HepG2 (cell line): Measurements from ENCODE around the gene VSX1. TPM values are rescaled to one million over a fixed set of nuclear protein-coding genes. Genes with fewer than 3 reads are reported as not detected.

Experiments used
- ATAD3A ChIP-seq: sonication (generic); formaldehyde crosslinking; IDR thresholded peaks from 2 replicates; pipeline ENCODE4 v1.4.0; 2020; ENCODE audit warnings: missing genetic modification reagents
- HNRNPUL1 ChIP-seq: fragments of 200-400 bp; formaldehyde crosslinking; IDR thresholded peaks from 2 replicates; pipeline ENCODE4 v1.6.1; 2017; ENCODE audit warnings: low read depth, mild to moderate bottlenecking, low read length, moderate library complexity
- KAT2B ChIP-seq: fragments of 150-350 bp; IDR thresholded peaks from 2 replicates; pipeline ENCODE4 v1.6.1; 2014; ENCODE audit warnings: low read depth, low read length, borderline replicate concordance
- KLF9 ChIP-seq: IDR thresholded peaks from 2 replicates; pipeline ENCODE4 v1.6.1; 2016; ENCODE audit warnings: low read depth
- PHF20 ChIP-seq: sonication (generic); formaldehyde crosslinking; IDR thresholded peaks from 2 replicates; pipeline ENCODE4 v1.5.0; 2020; ENCODE audit warnings: mild to moderate bottlenecking, missing genetic modification reagents
- SMAD9 ChIP-seq: sonication (generic); formaldehyde crosslinking; IDR thresholded peaks from 2 replicates; pipeline ENCODE4 v1.5.1; 2020; ENCODE audit warnings: mild to moderate bottlenecking, missing genetic modification reagents
- TBX3 ChIP-seq: fragments of 450-650 bp; IDR thresholded peaks from 2 replicates; pipeline ENCODE4 v1.6.1; 2017; ENCODE audit warnings: antibody characterized with exemption, mild to moderate bottlenecking, inconsistent platforms, borderline replicate concordance
- U2AF2 ChIP-seq: fragments of 200-400 bp; formaldehyde crosslinking; IDR thresholded peaks from 2 replicates; pipeline ENCODE4 v1.6.1; 2017; ENCODE audit warnings: low read depth, mild to moderate bottlenecking, low read length
- ZHX1 ChIP-seq: sonication (generic); formaldehyde crosslinking; IDR thresholded peaks from 2 replicates; pipeline ENCODE4 v1.8.1; 2022; ENCODE audit warnings: low read depth, mild to moderate bottlenecking, missing genetic modification reagents
- ZNF260 ChIP-seq: sonication (generic); formaldehyde crosslinking; IDR thresholded peaks from 2 replicates; pipeline ENCODE4 v1.4.0; 2020; ENCODE audit warnings: missing genetic modification reagents, low read depth, mild to moderate bottlenecking, borderline replicate concordance
- polyA plus RNA-seq, 8 experiments: library from polyadenylated mRNA; depleted of rRNA in 3 of 8; stranded (reverse) in 7 of 8; unstranded in 1 of 8; fragments of >200 nt; fragmentation: Illumina TruSeq in 4 of 8; extraction: Trizol in 4 of 8; gene quantifications; 2 replicates each; pipeline versions ENCODE4 v1.2.1 to v1.2.3, GENCODE V29; 2011 to 2016; ENCODE audit warnings: low read depth in 4 of 8, missing spikeins in 1 of 8, mixed read lengths in 1 of 8; ENCODE audit not compliant: insufficient read depth in 1 of 8
- total RNA-seq, 5 experiments: library from RNA; depleted of rRNA; stranded (reverse); fragments of >200 nt; fragmentation: Illumina TruSeq; extraction: Trizol; gene quantifications; 2 replicates each; pipeline ENCODE4 v1.2.3, GENCODE V29; 2016; ENCODE audit warnings: low read depth in 1 of 5
- TF ChIP-seq, protein P1 (sequence below): sonication (generic); formaldehyde crosslinking; IDR thresholded peaks from 2 replicates; pipeline ENCODE4 v1.4.0; 2020; ENCODE audit warnings: mild to moderate bottlenecking, missing genetic modification reagents
- TF ChIP-seq, protein P2 (sequence below): sonication (generic); formaldehyde crosslinking; IDR thresholded peaks from 2 replicates; pipeline ENCODE4 v1.4.0; 2020; ENCODE audit warnings: mild to moderate bottlenecking, missing genetic modification reagents

Gene VSX1
- total and polyA plus RNA-seq, 2 of the 13 experiments (the other 11 are each of a cell fraction or from before 2014, with no cell fraction given) = 0.04 TPM; not detected in 1

- no peak for TF ChIP-seq ZHX1 (CRISPR knock-in tag)
- no peak for TF ChIP-seq TBX3
- TF ChIP-seq KAT2B = no peak
- TF ChIP-seq U2AF2 = no peak
- TF ChIP-seq HNRNPUL1 = no peak
- TF ChIP-seq PHF20 (CRISPR knock-in tag) = no peak
- TF ChIP-seq, protein P1, sequence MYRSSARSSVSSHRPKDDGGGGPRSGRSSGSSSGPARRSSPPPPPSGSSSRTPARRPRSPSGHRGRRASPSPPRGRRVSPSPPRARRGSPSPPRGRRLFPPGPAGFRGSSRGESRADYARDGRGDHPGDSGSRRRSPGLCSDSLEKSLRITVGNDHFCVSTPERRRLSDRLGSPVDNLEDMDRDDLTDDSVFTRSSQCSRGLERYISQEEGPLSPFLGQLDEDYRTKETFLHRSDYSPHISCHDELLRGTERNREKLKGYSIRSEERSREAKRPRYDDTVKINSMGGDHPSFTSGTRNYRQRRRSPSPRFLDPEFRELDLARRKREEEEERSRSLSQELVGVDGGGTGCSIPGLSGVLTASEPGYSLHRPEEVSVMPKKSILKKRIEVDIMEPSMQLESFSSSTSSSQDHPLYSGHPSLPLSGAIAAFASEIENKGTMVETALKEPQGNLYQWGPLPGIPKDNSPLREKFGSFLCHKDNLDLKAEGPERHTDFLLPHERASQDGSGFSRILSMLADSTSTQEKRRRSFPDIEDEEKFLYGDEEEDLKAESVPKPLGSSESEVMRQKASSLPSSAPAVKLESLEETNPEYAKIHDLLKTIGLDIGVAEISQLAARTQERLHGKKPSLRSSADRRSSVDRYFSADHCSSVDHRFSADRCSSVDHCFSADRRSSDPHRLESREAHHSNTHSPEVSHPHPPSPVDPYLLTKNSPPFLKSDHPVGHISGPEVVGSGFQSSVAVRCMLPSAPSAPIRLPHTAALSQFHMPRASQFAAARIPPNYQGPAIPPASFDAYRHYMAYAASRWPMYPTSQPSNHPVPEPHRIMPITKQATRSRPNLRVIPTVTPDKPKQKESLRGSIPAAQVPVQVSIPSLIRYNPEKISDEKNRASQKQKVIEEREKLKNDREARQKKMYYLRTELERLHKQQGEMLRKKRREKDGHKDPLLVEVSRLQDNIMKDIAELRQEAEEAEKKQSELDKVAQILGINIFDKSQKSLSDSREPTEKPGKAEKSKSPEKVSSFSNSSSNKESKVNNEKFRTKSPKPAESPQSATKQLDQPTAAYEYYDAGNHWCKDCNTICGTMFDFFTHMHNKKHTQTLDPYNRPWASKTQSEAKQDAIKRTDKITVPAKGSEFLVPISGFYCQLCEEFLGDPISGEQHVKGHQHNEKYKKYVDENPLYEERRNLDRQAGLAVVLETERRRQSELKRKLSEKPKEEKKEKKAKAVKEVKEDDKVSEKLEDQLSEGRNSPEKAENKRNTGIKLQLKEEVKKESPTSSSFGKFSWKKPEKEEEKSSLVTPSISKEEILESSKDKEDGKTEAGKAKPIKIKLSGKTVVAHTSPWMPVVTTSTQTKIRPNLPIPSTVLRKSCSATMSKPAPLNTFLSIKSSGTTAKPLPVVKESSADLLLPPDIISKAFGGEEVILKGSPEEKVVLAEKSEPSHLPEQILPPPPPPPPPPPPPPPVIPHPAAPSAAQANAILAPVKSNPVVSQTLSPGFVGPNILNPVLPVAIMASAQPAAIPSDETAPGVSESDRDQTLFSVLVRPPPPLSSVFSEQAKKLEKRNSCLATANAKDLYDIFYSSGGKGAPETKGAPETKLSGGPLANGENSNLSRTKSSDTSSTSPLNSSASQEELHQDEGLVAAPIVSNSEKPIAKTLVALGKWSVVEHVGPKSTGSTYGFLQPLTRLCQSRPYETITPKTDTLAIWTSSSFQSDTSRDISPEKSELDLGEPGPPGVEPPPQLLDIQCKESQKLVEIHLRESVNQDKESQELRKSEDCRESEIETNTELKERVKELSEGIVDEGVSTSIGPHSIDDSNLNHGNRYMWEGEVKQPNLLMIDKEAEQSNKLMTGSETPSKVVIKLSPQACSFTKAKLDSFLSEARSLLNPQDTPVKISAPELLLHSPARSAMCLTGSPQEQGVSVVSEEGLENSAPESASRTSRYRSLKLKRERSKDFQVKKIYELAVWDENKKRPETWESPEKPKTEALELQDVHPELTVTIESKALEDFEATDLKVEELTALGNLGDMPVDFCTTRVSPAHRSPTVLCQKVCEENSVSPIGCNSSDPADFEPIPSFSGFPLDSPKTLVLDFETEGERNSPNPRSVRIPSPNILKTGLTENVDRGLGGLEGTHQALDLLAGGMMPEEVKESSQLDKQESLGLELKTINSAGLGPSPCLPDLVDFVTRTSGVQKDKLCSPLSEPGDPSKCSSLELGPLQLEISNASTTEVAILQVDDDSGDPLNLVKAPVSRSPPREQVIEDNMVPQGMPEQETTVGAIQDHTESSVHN (CRISPR knock-in tag) = 0 out of 2 replicates have a peak, but pooled peaks have one; percentile 40
- TF ChIP-seq SMAD9 (CRISPR knock-in tag) = no peak
- 0 out of 2 replicates have a peak, but pooled peaks have one; percentile 26 for TF ChIP-seq KLF9
- TF ChIP-seq ZNF260 (CRISPR knock-in tag) = no peak
- peak; percentile 83; the same call in 1 of the 2 replicates for TF ChIP-seq ATAD3A
- TF ChIP-seq, protein P2, sequence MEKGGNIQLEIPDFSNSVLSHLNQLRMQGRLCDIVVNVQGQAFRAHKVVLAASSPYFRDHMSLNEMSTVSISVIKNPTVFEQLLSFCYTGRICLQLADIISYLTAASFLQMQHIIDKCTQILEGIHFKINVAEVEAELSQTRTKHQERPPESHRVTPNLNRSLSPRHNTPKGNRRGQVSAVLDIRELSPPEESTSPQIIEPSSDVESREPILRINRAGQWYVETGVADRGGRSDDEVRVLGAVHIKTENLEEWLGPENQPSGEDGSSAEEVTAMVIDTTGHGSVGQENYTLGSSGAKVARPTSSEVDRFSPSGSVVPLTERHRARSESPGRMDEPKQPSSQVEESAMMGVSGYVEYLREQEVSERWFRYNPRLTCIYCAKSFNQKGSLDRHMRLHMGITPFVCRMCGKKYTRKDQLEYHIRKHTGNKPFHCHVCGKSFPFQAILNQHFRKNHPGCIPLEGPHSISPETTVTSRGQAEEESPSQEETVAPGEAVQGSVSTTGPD (CRISPR knock-in tag) = no peak
Observed at GRCh38 chr20:25058051-25058846, 23.7 kb downstream of the VSX1 start, which contains the start of gene ACSS1 (continued).
